WTC11 (cell line): ENCODE measurements around the gene YTHDF1.

Source experiments
- ATF3 ChIP-seq: sonication (generic); formaldehyde crosslinking; conservative IDR thresholded peaks from 2 replicates; pipeline ENCODE4 v1.8.1; 2022; ENCODE audit warnings: mild to moderate bottlenecking, missing genetic modification reagents
- CBFB ChIP-seq: sonication (generic); formaldehyde crosslinking; IDR thresholded peaks from 2 replicates; pipeline ENCODE4 v1.8.1; 2022; ENCODE audit warnings: mild to moderate bottlenecking, low read depth, missing genetic modification reagents
- CTCF ChIP-seq: fragments of 200-600 bp; IDR thresholded peaks from 2 replicates; pipeline ENCODE4 v1.8.0; 2022; ENCODE audit warnings: antibody characterized with exemption
- ESRRA ChIP-seq: sonication (generic); formaldehyde crosslinking; IDR thresholded peaks from 2 replicates; pipeline ENCODE4 v1.8.1; 2022; ENCODE audit warnings: mild to moderate bottlenecking, missing genetic modification reagents, borderline replicate concordance
- FOXK1 ChIP-seq: sonication (generic); formaldehyde crosslinking; IDR thresholded peaks from 2 replicates; pipeline ENCODE4 v1.8.0; 2022; ENCODE audit warnings: mild to moderate bottlenecking, moderate library complexity, missing genetic modification reagents
- JAZF1 ChIP-seq: fragments of 250-450 bp; sonication (Bioruptor Pico); IDR thresholded peaks from 2 replicates; pipeline ENCODE4 v1.9.0; 2021; ENCODE audit warnings: moderate library complexity, mild to moderate bottlenecking, inconsistent platforms
- MAX ChIP-seq: sonication (generic); formaldehyde crosslinking; IDR thresholded peaks from 2 replicates; pipeline ENCODE4 v1.8.0; 2022; ENCODE audit warnings: mild to moderate bottlenecking, missing genetic modification reagents
- SMAD3 ChIP-seq: sonication (generic); formaldehyde crosslinking; IDR thresholded peaks from 2 replicates; pipeline ENCODE4 v1.8.0; 2022; ENCODE audit warnings: missing genetic modification reagents, mild to moderate bottlenecking, borderline replicate concordance
- SP1 ChIP-seq: sonication (generic); formaldehyde crosslinking; conservative IDR thresholded peaks from 2 replicates; pipeline ENCODE4 v1.8.1; 2022; ENCODE audit warnings: missing genetic modification reagents
- TCF7 ChIP-seq: sonication (generic); formaldehyde crosslinking; IDR thresholded peaks from 2 replicates; pipeline ENCODE4 v1.8.0; 2022; ENCODE audit warnings: mild to moderate bottlenecking, low read depth, missing genetic modification reagents, moderate library complexity
- TP53 ChIP-seq: sonication (generic); formaldehyde crosslinking; IDR thresholded peaks from 2 replicates; pipeline ENCODE4 v1.8.1; 2023; ENCODE audit warnings: mild to moderate bottlenecking, missing genetic modification reagents
- ZNF263 ChIP-seq: sonication (generic); formaldehyde crosslinking; IDR thresholded peaks from 2 replicates; pipeline ENCODE4 v1.8.1; 2022; ENCODE audit warnings: low read depth, mild to moderate bottlenecking, moderate library complexity, missing genetic modification reagents

GRCh38 chr20:63148696-63149095, 67.2 kb downstream of the YTHDF1 start:
- no peak for TF ChIP-seq FOXK1
- no peak for TF ChIP-seq MAX (CRISPR knock-in tag)
- no peak for TF ChIP-seq ZNF263
- no peak for TF ChIP-seq TCF7 (CRISPR knock-in tag)
- no peak for TF ChIP-seq CTCF
- no peak for TF ChIP-seq ATF3
- no peak for TF ChIP-seq JAZF1 (CRISPR knock-in tag)
- TF ChIP-seq SP1 (CRISPR knock-in tag) = no peak
- no peak for TF ChIP-seq CBFB (CRISPR knock-in tag)
- no peak for TF ChIP-seq SMAD3 (CRISPR knock-in tag)
- TF ChIP-seq ESRRA = no peak
- TF ChIP-seq TP53 = no peak
